ENCODE results near the gene PPFIBP2.

DNA sequence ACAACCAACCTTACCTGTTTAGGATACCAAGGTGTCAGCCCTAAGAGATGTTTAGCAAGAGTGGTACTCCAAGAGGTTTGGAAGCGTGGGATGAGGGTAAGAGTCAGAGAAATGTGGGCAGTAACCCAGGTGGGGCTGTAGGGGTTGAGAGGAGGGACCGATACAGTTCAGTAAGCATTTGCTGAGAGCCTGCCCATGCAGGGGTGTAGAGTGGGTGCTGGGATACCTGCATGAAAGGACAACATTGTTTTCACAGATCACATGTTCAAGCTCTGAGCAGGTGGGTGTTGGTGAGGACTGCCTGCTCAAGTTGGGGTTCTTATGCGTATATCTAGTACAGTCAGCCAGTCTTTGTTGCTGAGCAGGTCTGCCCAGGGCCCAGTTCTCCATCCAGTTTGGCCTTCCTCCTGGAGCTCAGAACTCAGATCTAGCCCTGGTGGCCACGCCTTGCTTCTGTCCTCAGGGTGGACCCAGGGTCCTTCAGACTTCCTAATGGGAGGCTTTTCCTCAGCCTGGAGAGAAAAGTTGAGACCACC lies 14.8 kb downstream of the PPFIBP2 start:
- TF ChIP-seq, protein P1, sequence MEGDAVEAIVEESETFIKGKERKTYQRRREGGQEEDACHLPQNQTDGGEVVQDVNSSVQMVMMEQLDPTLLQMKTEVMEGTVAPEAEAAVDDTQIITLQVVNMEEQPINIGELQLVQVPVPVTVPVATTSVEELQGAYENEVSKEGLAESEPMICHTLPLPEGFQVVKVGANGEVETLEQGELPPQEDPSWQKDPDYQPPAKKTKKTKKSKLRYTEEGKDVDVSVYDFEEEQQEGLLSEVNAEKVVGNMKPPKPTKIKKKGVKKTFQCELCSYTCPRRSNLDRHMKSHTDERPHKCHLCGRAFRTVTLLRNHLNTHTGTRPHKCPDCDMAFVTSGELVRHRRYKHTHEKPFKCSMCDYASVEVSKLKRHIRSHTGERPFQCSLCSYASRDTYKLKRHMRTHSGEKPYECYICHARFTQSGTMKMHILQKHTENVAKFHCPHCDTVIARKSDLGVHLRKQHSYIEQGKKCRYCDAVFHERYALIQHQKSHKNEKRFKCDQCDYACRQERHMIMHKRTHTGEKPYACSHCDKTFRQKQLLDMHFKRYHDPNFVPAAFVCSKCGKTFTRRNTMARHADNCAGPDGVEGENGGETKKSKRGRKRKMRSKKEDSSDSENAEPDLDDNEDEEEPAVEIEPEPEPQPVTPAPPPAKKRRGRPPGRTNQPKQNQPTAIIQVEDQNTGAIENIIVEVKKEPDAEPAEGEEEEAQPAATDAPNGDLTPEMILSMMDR (conservative IDR thresholded peaks at IDR 0.05; ENCODE audit: low read length) = no peak
- TF ChIP-seq EZH2phosphoT487 (IDR thresholded peaks at IDR 0.05; ENCODE audit: borderline replicate concordance, low read depth, low read length) = no peak
